HG03520 (cell line): ENCODE data around the gene SYNDIG1.

Source experiments
- ATAC-seq: cut with Tn5 transposase; IDR thresholded peaks from one replicate; pipeline ENCODE4 v1.9.1; 2021; ENCODE audit warnings: mild to moderate bottlenecking, moderate library complexity; ENCODE audit not compliant: unreplicated experiment

Gene SYNDIG1

DNA sequence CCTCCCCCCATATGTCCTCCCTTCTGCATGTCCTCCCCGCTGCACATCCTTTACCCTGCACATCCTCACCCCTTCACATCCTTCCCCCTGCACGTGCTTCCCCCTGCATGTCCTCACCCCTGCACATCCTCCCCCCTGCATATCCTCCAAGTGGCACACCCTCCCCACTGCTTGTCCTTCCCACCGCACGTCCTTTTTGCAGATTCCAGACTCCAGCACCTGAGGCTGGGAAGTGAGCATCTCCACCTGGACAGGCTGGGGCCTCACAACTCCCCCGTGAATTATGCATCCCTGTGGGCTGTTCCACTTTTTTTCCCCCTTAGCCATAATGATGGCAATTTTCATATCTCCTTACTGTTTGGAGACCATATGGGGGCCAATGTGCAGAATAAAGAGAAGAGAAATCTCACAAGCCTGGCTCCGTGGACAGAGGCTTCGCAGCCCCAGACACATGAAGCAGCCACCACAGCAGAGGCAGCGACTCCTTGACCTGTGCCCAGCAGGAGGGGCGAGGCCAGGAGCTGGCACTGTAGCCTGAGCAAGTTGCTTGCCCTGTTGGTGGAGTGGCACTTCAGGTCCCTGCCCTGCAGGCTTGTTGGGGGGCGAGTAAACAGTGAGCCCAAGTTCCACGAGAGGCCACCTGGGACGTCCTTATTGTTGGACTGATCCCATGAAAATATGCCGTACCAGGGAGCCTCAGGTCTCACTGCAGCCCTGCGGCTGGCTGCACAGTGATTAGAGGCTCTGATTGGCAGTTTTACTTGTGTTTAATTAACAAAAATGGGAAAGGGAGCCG is 113.1 kb downstream of the SYNDIG1 start:
- ATAC-seq, result no peak

DNA sequence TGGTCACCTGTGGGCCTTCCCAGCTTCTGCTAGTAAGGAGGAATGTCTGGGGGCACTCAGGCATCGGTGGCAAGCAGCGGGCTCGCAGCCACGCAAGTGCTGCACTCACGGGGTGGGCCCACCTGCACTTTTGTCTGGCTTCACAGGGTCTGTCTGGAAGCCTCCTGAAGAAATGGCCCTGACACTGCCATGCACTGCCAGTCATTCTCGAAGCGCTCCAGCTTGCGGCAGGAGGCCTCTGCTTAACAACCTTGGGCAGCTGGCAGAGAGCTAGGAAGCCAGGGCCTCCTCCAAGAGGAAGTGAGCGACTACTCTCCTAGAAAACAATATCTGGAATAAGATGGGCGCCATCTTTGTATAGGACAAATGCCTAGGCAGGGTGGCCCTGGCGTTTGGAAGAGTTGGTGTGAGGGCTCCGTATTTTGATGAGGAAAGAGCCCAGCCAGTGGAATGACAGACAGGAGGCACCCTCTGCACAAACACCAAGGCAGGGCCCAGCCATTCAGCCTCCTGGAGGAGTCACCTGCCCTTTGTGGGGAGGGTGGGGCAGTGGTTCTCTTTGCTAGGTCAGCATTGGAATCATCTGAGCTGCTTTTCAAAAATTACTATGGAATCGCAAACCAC is 113.9 kb downstream of the SYNDIG1 start:
- ATAC-seq, result no peak

DNA sequence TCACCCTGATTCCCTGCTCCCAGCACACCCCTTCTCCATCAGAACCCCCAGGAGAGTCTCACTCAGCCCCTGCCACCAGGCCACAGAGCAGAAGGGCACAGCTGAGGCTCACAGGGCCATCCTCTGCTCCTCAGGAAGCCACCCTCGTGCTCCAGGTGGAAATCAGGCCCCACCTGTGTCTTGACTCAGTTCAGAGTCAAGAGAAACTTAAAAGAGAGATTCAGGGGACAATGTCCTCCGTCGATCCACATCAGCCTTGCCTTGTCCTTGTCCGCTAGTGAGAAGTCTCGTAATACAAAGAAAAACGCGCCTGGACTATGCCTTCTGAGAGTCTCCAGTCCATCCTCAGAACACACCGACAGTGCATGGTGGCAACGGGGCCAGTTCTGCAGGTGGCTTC is 114.6 kb downstream of the SYNDIG1 start:
- no peak for ATAC-seq

DNA sequence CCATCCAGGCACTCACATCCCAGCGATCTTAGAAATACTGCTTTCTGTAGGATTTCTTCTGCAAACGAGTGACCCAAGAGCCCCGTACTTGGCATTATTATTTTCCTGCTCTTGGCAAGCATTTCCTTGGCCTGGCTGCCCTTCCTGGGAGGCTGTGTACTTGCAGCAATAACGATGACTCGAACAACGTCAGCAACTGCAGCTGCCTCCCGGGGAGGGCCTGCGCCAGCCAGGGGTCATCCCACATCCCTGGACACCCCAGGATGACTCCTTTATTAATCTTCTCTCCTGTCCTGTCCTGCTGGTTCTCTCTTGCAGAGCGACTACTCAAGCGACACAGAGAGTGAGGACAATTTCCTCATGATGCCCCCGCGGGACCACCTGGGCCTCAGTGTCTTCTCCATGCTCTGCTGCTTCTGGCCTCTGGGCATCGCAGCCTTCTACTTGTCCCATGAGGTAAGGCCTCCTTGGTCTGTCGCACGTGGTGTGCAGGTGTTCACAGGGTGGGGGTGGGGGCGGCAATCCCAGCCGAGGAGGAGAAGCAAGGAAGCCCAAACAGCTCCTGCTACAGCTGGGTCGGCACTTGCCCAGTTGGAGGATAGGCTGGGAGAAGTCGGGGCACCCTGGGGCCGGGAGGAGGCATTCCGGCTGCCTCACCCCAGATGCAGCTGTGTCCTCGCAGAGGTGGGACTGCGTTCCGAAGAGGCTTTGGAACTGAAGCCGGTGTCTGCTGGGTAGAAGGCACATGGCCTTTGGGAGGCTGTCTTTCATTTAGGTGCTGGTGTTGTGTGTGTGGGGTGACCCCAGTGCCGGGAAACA is 115.3 kb downstream of the SYNDIG1 start:
- ATAC-seq, result no peak

DNA sequence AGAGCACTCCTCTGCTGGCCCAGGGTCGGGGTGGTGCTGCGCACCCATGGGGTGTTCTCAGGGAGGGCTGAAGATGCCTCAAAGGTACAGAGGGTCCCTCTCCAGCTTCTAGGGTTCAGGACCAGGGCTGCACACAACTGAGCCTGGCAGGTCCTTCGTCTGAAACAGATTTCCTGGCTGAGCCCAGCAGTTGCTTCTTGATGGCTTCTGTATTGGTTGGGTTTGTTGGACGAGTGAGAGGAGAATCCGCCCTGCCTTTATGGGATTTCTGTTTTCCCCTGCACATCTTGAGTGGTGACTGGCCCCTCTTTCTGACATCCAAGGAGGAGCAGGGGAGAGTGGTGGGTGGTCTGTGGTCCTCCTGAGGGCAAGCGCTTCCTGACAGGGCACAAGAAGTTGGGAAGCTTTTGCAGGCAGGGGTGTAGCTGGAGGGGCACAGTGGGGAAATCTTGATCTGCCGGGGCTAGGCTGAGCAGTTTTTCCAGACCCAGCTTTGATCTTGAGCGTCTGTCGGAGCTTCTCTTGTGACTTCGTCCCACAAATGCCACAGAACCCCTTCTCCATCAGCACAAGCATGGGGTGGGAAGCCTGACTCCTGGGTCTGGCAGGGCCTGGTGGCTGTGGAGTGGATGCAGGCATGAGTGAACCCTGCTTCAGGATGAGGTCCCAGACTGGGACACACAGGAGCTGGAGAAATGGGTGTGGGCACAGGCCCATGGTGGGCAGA is 116.5 kb downstream of the SYNDIG1 start:
- ATAC-seq, result no peak

DNA sequence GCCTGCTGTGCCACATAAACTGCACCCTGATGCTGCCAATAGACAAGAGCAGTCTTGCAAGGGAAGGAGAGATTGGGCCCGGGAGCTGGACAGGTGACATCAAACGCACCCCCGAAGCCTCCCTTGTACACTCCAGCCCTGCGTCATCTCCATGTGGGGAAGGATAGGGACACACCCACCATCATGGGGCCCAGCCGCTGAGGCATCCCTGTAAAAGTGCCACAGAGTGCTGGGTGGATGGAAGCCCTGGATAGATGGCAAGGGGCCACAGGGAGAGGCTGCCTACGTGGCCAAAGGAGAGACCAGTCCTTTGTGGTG is 117.1 kb downstream of the SYNDIG1 start:
- no peak for ATAC-seq

DNA sequence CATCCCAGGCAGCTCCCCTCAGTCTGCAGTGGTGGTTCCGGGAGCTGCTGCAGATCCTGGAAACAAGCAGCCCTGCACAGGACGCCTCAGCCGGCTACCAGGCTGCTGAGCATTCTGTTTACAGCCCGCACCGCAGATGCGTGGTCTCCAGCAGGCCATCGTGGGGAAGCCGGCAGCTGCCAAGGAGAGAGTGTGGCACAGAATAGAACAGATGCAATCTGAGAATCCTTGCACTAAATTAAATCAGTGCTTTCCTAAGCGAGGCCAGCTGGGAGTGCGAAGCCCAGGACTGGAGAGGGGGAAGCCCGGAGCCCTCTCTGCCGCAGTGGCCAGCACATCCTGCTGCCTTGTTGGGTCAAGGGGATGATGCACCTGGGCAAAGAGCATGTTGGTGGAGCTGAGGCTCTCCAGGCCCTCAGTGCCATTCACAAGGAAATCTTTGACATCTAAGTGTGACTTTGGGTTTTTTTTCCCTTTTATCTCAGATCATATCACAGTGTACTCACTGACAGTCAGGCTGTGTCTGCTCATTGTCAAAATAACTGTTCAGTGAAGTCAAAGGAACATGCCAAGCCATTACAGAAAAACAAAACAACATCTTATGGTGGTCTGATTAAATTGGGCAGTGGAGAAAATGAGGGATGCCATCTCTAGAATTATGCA is 118.1 kb downstream of the SYNDIG1 start:
- no peak for ATAC-seq

DNA sequence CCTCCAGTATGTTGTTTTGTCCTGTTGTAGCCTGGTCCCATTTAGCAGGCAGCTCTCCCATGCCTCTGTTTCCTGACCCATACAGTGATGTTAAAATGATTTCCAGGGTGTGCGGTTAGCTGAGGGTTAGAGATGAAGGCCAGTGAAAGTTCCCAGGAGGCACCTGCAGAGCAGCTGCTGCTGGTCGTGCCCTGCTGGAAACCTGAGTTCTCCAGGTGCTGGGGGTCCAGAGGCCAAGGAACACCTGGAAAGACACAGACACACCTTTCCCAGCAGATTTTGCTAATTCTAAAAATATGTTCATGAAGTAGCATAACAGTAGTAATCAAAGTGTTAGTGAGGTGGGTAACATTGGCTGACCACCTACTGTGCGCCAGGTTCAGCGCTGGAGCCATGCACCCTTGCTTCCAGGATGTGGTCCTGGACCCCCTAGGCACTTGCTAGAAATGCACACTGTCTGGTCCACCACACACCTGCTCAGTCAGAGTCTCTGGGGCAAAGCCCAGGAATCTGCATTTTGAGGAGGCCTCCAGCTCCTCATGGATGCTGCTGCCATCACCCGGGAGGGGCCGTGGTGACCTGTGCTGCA is 118.7 kb downstream of the SYNDIG1 start:
- ATAC-seq, result no peak

DNA sequence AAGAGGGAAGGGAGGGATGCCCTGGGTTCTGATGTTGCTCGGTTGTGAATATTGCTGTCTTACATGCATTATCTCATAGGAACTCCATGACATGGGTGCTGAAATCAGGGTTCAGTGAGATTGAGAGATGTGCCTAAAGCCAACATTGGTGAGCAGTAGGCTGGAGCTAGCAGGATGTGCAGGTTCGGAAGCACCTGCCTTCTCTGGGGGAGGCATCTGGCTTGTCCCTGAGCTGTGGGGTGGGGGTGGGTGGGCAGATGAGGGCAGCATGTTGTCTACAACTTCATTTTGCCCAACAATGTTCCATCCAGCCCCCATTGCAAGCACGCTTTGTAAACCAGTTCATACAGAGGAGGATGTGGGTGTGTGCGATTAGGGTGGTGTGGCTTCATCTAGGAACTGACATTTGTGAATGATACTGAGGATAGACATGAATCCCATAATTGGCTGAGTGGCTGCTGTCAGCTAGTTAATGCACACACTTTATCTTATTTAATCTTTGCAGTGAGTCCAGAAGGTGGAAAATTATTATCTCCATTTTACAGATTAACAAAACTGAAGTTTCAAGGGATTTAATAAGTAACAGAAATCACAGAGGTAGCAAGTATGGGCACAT is 119.4 kb downstream of the SYNDIG1 start:
- no peak for ATAC-seq

DNA sequence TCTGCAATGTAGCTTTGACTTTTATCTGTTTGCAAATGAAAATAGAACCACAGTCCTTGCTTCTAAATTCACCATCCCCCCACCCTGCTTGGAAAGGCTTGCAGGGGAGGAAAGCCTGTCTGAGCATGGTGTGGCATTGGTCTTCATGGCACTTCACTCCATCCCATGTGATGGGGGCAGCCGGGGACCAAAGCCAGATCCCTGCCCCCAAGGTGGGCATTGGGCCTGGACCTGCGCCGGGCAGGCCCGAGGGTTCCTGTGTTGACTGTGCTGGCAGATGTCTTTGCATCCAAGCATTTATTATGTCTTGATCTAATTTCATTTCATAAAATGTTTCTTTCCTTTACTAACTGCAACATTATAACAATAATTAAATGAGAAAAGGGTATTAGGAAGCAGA is 120.0 kb downstream of the SYNDIG1 start:
- no peak for ATAC-seq

DNA sequence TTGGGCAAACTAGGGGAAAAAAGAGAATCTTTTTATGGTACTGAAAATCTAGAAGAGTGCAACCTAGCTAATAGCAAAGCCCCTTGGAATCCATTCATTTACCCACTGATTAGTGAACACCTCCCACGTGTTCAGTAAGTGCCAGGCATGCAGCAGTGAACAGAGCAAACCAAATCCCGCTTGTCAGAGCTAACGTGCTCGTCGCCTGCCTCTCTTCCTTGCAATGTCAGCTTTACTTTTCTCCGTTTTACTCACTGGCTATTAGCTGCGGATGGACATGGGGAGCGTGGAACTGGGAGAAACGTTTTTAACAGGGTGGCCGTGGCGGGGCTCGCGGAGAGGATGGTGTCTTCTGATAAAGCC is 120.4 kb downstream of the SYNDIG1 start:
- ATAC-seq, result no peak

DNA sequence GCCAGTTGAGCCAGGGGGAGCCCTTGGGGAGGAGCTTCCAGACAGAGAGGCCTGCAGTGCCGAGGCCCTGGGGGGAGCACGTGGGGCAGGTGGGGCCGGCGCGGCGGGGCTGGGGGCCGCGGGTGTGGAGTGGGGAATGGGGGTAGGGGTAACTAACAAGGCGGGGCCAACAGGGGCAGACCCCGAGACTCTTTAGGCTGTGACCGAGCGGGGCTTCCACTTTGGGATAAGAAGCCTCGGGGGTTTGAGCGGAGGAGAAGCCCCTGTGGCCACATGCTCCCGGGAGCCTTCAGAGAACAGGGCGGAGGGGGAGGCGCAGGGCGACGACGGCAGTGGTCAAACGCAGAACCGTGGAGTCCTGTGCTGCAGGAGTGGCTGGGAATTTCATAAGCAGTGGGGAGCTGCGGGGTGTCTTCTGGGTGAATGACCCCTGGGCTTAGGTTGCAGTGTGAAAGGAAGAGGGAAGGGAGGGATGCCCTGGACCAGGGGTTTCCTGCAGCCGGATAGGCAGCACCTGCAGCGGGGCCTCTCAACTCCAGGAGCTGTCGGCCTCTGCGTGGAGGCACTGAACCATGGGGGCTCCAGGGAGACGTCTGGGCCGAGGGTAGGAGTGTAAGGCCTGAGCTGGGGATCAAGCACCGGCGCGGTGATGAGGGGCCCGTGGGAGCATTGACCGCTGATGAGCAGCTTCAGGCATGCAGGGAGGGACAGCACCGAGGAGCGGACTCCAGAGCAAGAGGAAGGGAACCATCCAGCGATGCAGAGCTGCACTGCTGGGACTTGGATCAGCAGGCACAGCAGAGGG is 121.0 kb downstream of the SYNDIG1 start:
- ATAC-seq, result no peak

DNA sequence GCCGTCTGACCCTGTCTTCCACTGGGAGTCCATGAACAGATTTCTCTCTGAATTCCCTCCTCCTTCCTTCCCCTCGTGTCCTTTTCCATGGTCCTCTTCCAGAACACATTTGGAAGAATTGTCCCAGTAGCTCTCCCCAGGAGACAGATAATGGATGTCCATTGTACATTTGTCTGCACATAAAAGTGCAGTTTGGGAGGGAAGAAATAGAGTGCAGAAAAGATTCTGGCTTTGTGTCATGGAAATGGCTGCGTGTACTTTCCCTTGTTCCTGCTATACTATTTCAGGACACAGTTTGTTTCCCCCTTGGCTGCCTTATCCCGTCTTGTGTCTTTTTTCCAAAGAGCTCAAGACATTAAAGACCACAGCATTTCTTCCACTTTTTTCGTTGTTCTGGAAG is 127.6 kb downstream of the SYNDIG1 start:
- no peak for ATAC-seq

DNA sequence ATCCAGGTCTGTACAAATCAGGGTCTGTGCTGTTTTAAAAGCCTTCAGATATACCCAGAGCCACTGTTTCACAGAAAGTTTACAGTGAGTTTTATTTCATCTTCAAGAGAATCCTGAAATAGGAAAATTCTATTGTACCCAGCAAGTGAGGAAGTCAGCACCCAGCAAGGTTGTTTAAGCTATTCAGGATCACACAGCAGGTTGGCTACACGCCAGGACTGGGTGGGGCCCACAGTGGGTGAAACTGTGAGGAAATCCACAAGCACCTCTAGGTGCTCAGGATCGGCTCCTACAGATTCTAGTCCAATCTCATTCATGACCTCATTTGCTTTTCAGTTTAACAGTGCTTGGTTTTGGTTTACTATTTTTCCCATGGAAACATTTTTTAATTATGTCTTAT is 128.9 kb downstream of the SYNDIG1 start:
- ATAC-seq, result no peak

DNA sequence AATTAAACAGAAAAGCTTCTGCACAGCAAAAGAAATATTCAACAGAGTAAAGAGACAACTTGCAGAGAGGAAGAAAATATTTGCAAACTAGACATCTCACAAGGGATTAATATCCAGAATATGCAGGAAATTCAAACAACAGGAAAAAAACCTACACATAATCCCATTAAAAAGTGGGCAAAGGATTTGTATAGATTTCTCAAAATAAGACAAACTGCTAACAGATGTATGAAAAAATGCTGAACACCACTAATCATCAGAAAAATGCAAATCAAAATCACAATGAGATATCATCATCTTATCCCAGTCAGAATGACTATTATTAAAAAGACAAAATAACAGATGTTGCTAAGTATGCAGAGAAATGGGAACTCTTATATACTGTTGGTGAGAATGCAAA is 129.6 kb downstream of the SYNDIG1 start:
- no peak for ATAC-seq

DNA sequence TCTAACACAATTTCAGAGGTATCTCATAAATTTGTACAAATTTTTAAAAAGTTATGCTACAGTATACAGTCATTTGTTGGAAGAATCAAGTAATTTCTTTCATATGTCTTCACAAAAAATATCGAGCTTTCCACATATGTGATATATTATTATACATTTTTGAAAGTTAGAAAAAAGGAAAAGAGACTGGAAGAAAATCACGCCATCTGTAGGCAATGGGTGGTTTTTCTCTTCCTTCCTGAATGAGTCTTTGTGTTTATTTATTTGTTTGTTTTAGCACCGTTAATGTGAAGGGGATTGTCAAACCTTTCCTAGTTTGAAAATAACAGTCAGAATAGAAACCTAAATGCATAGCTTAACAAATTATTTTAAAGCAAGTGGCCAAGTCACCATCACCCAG is 130.6 kb downstream of the SYNDIG1 start:
- no peak for ATAC-seq

DNA sequence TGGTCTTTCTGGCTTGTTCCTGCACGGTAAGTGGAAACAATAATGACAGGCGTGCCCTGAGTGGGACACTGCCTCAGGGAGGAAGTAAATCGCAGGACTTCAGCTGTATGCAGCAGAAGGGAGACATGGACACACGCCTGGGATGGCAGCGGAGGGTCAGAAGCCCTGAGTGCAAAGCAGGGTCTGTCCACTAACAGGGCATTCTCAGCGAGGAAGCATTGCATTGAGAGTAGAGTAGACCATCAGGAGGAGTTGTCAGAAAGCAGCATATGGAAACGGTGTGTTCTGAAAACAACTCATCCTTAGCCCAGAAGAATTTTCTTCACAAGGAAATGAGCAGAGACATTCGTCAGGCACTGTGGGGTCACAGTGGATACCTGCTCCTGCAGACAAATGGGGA is 134.0 kb downstream of the SYNDIG1 start:
- ATAC-seq, result no peak

DNA sequence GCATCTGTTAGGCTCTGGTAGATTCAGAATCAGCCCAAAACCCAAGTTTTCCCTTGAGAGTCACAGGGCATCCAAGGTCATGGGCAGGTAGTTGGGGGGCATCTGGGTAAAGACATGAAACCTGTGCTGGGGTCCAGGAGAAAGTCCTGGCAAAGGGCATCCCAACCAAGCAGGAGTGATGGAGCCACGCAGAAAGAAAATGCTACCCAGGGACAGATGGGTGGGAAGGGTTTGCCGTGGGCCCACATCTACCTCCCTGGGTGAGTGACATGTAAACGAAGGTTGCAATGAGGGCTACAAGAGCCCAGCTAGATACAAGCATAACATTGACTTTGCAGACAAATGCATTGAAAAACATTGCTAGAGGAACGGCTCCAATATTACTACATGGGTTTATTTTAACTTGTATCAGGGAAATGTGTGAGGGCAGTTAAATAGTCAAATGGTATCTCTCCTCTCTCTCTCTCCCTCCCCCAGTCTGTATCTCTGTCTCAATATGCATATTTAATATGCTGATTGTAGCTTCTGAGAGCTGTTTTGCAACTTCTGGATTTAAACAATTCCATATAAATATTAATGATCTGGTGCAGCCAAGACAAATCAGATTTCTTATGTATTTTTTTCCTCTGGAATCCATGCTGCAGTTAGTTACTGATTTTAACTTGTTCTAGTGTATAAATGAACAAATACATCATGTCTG is 135.7 kb downstream of the SYNDIG1 start:
- no peak for ATAC-seq
